Hindlimb muscle (tissue), 1 donor: ENCODE results near the gene RUFY1. TPM values are rescaled to one million over a fixed set of nuclear protein-coding genes. Genes with fewer than 3 reads are reported as not detected.
"Not testable (repeated sequence)": the region's sequence is repeated elsewhere in the genome, so short reads cannot be mapped to it uniquely, and the experiment has no call there.

ENCODE experiments used
- DNase-seq: peaks from one replicate; pipeline ENCODE4 v3.0.0-alpha.2; 2013
- polyA plus RNA-seq: library from polyadenylated mRNA; unstranded; fragments of 120-200 nt; gene quantifications from one replicate; pipeline ENCODE4 v1.2.1, GENCODE V29; 2013; ENCODE audit not compliant: insufficient read length

The RUFY1 gene
- polyA plus RNA-seq, 1 donor: 40.6 TPM

GRCh38 chr5:179623003-179623905 lies 72.9 kb downstream of the RUFY1 start, which contains the start of gene HNRNPH1:
Gene HNRNPH1, minus strand, starts transcription at chr5:179623671. Its CDS starts 538 bp downstream, at chr5:179623133.
- DNase-seq: peak; percentile 99

GRCh38 chr5:179623906-179624741 lies 73.8 kb downstream of the RUFY1 start:
- DNase-seq: no peak

- no peak for DNase-seq
Observed at GRCh38 chr5:179624841-179625271, 74.5 kb downstream of the RUFY1 start.

GRCh38 chr5:179633501-179634369 lies 83.4 kb downstream of the RUFY1 start:
- not testable (repeated sequence) for DNase-seq

- not testable (repeated sequence) for DNase-seq
Observed at GRCh38 chr5:179634370-179635172, 84.2 kb downstream of the RUFY1 start.

GRCh38 chr5:179639296-179639695 lies 88.9 kb downstream of the RUFY1 start:
- not testable (repeated sequence) for DNase-seq

GRCh38 chr5:179641745-179642144 lies 91.4 kb downstream of the RUFY1 start:
- DNase-seq: not testable (repeated sequence)

GRCh38 chr5:179642626-179643025 lies 92.3 kb downstream of the RUFY1 start:
- DNase-seq: not testable (repeated sequence)

- not testable (repeated sequence) for DNase-seq
Observed at GRCh38 chr5:179643141-179643920, 93.0 kb downstream of the RUFY1 start.

GRCh38 chr5:179644766-179645165 lies 94.4 kb downstream of the RUFY1 start:
- DNase-seq: not testable (repeated sequence)

- no peak for DNase-seq
Observed at GRCh38 chr5:179648410-179648809, 98.1 kb downstream of the RUFY1 start.

GRCh38 chr5:179649166-179649703 lies 98.9 kb downstream of the RUFY1 start:
- not testable (repeated sequence) for DNase-seq

- DNase-seq: not testable (repeated sequence)
Observed at GRCh38 chr5:179650245-179650644, 99.9 kb downstream of the RUFY1 start.

- DNase-seq: not testable (repeated sequence)
Observed at GRCh38 chr5:179653135-179653534, 102.8 kb downstream of the RUFY1 start.

- not testable (repeated sequence) for DNase-seq
Observed at GRCh38 chr5:179657302-179658178, 107.2 kb downstream of the RUFY1 start.

GRCh38 chr5:179658179-179658856 lies 108.0 kb downstream of the RUFY1 start:
- DNase-seq: not testable (repeated sequence)
